ENCODE results near the gene CCDC188.

DNA sequence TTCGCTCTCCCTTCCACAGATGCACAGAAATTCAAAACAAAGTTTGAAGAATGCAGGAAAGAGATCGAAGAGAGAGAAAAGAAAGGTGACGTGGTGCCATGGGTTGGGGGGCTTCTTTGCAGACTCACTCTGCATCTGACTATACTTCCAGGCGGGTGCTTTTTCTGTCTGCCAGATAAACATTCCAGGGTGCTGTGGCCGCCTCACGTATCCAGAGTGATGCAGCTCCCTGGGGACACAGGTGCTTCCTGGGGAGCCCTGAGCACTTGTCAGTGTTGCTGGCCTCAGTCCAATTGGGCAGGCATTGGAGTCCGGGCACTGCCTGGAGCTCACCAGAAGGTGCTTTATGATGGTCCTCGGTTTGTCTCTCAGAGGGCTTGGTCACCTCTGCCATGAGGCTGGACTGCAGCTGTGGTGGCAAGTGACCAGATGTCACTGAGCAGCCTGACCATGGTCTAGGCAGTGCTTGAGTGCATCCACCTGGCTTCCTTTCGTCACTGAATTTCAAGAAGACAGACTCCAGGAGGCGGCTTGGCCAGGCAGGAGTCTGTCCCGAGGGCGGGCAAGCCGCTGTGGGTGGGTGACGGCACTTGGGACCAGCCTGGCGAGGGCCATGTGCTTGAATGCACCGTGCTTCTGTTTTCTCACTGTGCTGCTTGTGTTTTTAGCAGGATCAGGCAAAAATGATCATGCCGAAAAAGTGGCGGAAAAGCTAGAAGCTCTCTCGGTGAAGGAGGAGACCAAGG is 24.4 kb downstream of the CCDC188 start:
- no peak for TF ChIP-seq CTCF (IDR thresholded peaks at IDR 0.05)
- TF ChIP-seq POLR2A (IDR thresholded peaks at IDR 0.05): no peak

Measured in adrenal gland (tissue), 5 donors.